K562 (cell line): ENCODE measurements around the gene C1QTNF2. TPM values are rescaled to one million over a fixed set of nuclear protein-coding genes. Genes with fewer than 3 reads are reported as not detected.

ENCODE experiments used
- BRD4 ChIP-seq: fragments of 200-600 bp; sonication (generic); IDR thresholded peaks from 2 replicates; pipeline ENCODE4 v1.6.1; 2017; ENCODE audit warnings: inconsistent platforms
- DMBX1 ChIP-seq: fragments of 250-450 bp; sonication (Bioruptor Pico); IDR thresholded peaks from 2 replicates; pipeline ENCODE4 v1.8.0; 2022; ENCODE audit warnings: inconsistent platforms, mild to moderate bottlenecking, moderate library complexity, borderline replicate concordance
- ESRRB ChIP-seq: fragments of 250-450 bp; sonication (Bioruptor Pico); IDR thresholded peaks from 2 replicates; pipeline ENCODE4 v1.5.0; 2020; ENCODE audit warnings: mild to moderate bottlenecking, moderate library complexity, borderline replicate concordance
- PML ChIP-seq: IDR thresholded peaks from 2 replicates; pipeline ENCODE4 v1.6.1; 2012; ENCODE audit warnings: low read length, inconsistent platforms
- SAFB ChIP-seq: fragments of 200-400 bp; formaldehyde crosslinking; IDR thresholded peaks from 2 replicates; pipeline ENCODE4 v1.6.1; 2017; ENCODE audit warnings: low read depth, low read length, borderline replicate concordance
- SMAD3 ChIP-seq: fragments of 450-650 bp; formaldehyde crosslinking; conservative IDR thresholded peaks from 2 replicates; pipeline ENCODE4 v1.4.0; 2020; ENCODE audit warnings: mild to moderate bottlenecking
- ZNF232 ChIP-seq: sonication (generic); formaldehyde crosslinking; IDR thresholded peaks from 2 replicates; pipeline ENCODE4 v1.8.0; 2022; ENCODE audit warnings: mild to moderate bottlenecking, missing genetic modification reagents
- ZNF324 ChIP-seq: fragments of 250-450 bp; sonication (Bioruptor Pico); IDR thresholded peaks from 2 replicates; pipeline ENCODE4 v1.4.0; 2020; ENCODE audit warnings: mild to moderate bottlenecking
- ZNF407 ChIP-seq: fragments of 450-650 bp; IDR thresholded peaks from 2 replicates; pipeline ENCODE4 v1.6.1; 2016; ENCODE audit warnings: low read depth
- ZNF609 ChIP-seq: sonication (generic); formaldehyde crosslinking; IDR thresholded peaks from 2 replicates; pipeline ENCODE4 v1.8.1; 2023; ENCODE audit warnings: missing genetic modification reagents, mild to moderate bottlenecking, borderline replicate concordance
- polyA plus RNA-seq, 8 experiments: library from polyadenylated mRNA; depleted of rRNA in 4 of 8; stranded (reverse) in 5 of 8; unstranded in 3 of 8; fragments of >200 nt; fragmentation: Nextera tagmentation in 2 of 8; fragmentation: Illumina TruSeq in 1 of 8; extraction: Ambion mirVana in 2 of 8; extraction: Trizol in 1 of 8; gene quantifications; 2 replicates each; pipeline versions ENCODE4 v1.2.1 to v1.2.3, GENCODE V29; 2011 to 2014; ENCODE audit warnings: inconsistent platforms in 1 of 8, missing spikeins in 1 of 8
- total RNA-seq, 7 experiments: library from RNA; depleted of rRNA in 6 of 7; stranded (reverse); fragments of >200 nt in 6 of 7; fragmentation: Illumina TruSeq in 2 of 7; extraction: Trizol in 2 of 7; gene quantifications; 2 replicates each; pipeline versions ENCODE4 v1.2.1 to v1.2.3, GENCODE V29; 2011 to 2021; ENCODE audit warnings: low replicate concordance in 1 of 7
- TF ChIP-seq, protein P1 (sequence below): sonication (generic); formaldehyde crosslinking; IDR thresholded peaks from 2 replicates; pipeline ENCODE4 v1.8.1; 2023; ENCODE audit warnings: mild to moderate bottlenecking, missing genetic modification reagents

C1QTNF2 gene
- total and polyA plus RNA-seq, 9 of the 15 experiments (the other 6 are each of a cell fraction or from before 2014, with no cell fraction given), result not detected

GRCh38 chr5:160399402-160400353 lies 29.3 kb upstream of the C1QTNF2 start, which contains the start of gene FAM200C (continued):
- TF ChIP-seq ZNF324, result no peak
- no peak for TF ChIP-seq SMAD3 (CRISPR knock-in tag)
- TF ChIP-seq DMBX1 (CRISPR knock-in tag), result 0 out of 2 replicates have a peak, but pooled peaks have one; percentile 24
- no peak for TF ChIP-seq ESRRB
- TF ChIP-seq ZNF407, result no peak
- no peak for TF ChIP-seq SAFB
- peak; percentile 83; the same call in 1 of the 2 replicates for TF ChIP-seq PML
- no peak for TF ChIP-seq ZNF609 (CRISPR knock-in tag)
- TF ChIP-seq BRD4, result no peak
- no peak for TF ChIP-seq ZNF232 (CRISPR knock-in tag)
- TF ChIP-seq, protein P1, sequence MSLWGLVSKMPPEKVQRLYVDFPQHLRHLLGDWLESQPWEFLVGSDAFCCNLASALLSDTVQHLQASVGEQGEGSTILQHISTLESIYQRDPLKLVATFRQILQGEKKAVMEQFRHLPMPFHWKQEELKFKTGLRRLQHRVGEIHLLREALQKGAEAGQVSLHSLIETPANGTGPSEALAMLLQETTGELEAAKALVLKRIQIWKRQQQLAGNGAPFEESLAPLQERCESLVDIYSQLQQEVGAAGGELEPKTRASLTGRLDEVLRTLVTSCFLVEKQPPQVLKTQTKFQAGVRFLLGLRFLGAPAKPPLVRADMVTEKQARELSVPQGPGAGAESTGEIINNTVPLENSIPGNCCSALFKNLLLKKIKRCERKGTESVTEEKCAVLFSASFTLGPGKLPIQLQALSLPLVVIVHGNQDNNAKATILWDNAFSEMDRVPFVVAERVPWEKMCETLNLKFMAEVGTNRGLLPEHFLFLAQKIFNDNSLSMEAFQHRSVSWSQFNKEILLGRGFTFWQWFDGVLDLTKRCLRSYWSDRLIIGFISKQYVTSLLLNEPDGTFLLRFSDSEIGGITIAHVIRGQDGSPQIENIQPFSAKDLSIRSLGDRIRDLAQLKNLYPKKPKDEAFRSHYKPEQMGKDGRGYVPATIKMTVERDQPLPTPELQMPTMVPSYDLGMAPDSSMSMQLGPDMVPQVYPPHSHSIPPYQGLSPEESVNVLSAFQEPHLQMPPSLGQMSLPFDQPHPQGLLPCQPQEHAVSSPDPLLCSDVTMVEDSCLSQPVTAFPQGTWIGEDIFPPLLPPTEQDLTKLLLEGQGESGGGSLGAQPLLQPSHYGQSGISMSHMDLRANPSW (CRISPR knock-in tag), result no peak
